Fibroblast of villous mesenchyme (primary cell): ENCODE measurements around the gene HPCAL1. TPM values are rescaled to one million over a fixed set of nuclear protein-coding genes. Genes with fewer than 3 reads are reported as not detected.
"Not testable (repeated sequence)": the region's sequence is repeated elsewhere in the genome, so short reads cannot be mapped to it uniquely, and the experiment has no call there.

Experiments used
- DNase-seq: peaks from one replicate; pipeline ENCODE4 v3.0.0-alpha.2; 2010; ENCODE audit warnings: low read depth
- H3K4me3 ChIP-seq: 2 replicates; pipeline ENCODE4 v1.5.1; 2011; ENCODE audit warnings: low read depth, mild to moderate bottlenecking, low read length
- total RNA-seq: library from RNA; depleted of rRNA; stranded (reverse); fragments of >200 nt; gene quantifications from 2 replicates; pipeline ENCODE4 v1.2.3, GENCODE V29; 2012
- TF ChIP-seq, protein P1 (sequence below): IDR thresholded peaks from 2 replicates; pipeline ENCODE4 v1.5.1; 2012; ENCODE audit warnings: low read depth, mild to moderate bottlenecking, low read length; ENCODE audit not compliant: insufficient read depth

HPCAL1 gene
- total RNA-seq, 1 donor = 60.0 TPM

- DNase-seq = no peak
- TF ChIP-seq, protein P1, sequence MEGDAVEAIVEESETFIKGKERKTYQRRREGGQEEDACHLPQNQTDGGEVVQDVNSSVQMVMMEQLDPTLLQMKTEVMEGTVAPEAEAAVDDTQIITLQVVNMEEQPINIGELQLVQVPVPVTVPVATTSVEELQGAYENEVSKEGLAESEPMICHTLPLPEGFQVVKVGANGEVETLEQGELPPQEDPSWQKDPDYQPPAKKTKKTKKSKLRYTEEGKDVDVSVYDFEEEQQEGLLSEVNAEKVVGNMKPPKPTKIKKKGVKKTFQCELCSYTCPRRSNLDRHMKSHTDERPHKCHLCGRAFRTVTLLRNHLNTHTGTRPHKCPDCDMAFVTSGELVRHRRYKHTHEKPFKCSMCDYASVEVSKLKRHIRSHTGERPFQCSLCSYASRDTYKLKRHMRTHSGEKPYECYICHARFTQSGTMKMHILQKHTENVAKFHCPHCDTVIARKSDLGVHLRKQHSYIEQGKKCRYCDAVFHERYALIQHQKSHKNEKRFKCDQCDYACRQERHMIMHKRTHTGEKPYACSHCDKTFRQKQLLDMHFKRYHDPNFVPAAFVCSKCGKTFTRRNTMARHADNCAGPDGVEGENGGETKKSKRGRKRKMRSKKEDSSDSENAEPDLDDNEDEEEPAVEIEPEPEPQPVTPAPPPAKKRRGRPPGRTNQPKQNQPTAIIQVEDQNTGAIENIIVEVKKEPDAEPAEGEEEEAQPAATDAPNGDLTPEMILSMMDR = no peak
- H3K4me3 ChIP-seq = no peak overlapping the region
Measured at GRCh38 chr2:10452956-10453904, 150.5 kb downstream of the HPCAL1 start.

DNA sequence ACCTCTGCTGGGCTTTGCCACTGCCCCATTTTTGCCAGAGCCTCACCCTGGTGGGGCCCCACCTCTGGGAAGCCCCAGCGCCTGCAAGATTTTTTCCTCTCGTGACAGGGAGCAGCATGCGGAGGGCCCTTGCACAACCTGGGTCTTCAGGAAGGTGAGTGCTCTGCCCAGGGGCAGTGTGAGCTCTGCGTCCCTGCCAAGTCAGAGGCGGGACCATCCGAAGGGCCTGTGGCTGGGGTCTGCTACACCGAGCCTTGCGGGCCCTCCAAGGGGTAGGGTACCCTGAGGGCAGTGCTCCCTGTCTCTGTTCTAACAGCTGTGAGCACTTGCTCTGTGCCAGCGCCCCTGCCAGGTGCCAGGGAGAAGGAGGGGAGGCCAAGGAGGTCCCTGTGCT is 151.2 kb downstream of the HPCAL1 start:
- TF ChIP-seq, protein P1 = no peak
- no peak for DNase-seq
- H3K4me3 ChIP-seq = no peak overlapping the region

DNA sequence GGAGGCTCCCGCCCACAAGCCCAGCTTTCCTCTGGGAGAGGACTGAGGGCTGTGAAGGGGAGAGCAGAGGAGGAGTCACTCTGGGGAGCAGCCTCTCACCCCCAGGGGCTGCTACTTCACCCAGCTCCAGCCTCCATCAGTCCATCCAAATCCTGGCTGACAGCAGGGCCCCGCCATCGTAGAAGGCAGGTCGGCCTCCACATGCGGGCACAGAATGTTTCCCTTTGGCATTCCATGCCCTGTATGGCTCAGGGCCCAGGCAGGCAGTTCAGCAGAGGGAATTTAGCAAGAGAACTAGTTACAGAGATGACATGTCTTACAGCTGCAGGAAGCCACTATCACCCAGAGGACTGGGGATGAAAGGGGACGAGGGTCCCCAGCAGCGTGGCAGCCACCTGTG is 151.8 kb downstream of the HPCAL1 start:
- TF ChIP-seq, protein P1 = no peak
- no peak overlapping the region for H3K4me3 ChIP-seq
- no peak for DNase-seq

GRCh38 chr2:10457195-10457594 is 154.5 kb downstream of the HPCAL1 start:
- DNase-seq, H3K4me3 ChIP-seq: not testable (repeated sequence)

DNA sequence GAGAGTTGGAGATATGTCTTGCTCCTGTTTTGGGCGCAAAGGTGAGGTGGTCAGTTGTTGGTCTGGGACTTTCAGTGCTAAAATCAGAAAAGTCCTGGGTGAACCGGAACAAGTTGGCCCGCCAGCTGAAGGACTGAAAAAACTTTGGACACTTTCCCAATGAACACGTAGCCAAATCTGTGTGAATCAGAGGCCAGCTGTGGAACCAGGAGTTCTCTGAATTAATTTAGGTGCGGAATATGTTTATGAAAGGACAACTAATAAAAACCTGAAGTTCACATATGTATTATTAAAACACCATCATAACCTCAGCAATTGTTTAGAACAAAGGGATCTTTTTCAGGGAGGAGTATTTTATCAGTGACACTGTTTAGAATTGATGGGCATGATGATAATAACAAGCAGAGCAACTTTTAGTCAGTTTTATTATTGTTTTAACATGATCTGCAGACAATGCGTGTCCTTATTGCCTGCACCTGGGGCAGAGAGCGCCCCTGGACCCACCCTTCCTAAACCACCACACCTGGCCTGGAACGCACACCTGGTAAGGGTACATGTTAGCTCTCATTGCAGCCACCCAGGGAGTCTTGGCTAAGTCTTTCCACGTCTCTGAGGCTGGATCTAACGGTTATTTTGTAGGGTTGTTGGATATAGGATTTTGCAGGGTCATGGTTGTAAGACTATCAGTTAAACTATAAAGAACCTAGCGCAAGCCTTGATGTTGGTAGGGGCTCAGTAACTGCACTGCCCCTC is 155.3 kb downstream of the HPCAL1 start:
- H3K4me3 ChIP-seq = no peak overlapping the region
- TF ChIP-seq, protein P1 = no peak
- no peak for DNase-seq

DNA sequence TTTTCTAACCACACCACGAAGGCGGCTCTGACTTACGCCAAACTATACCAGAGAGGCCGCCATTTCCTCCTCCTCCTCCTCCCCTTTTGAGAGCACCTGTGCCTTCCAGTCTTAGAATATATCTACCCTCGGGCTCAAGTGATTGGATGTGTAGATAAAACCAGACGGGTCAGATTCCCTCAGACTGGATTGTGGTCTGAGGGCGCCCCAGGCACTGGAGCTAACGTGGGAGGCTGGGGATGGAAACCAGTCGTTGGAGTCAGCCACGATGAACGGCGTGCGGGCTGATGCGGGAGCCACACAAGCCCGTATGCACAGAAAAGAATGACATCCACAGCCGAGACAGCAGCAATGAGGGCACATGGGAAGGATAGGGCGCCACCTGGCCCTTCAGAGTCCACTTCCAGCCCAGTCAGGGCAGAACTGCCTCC is 157.7 kb downstream of the HPCAL1 start:
- no peak overlapping the region for H3K4me3 ChIP-seq
- TF ChIP-seq, protein P1 = no peak
- DNase-seq = no peak
